Measurements from ENCODE around the gene PARD6B. TPM values are rescaled to one million over a fixed set of nuclear protein-coding genes. Genes with fewer than 3 reads are reported as not detected.

Gene PARD6B
- total and polyA plus RNA-seq, 2 of the 13 experiments (the other 11 are each of a cell fraction or from before 2014, with no cell fraction given) = 6.9 to 22.2 TPM

GRCh38 chr20:50789968-50790650 lies 58.7 kb downstream of the PARD6B start (continued):
- TF ChIP-seq TOPORS (CRISPR knock-in tag; IDR thresholded peaks at IDR 0.05) = no peak
- no peak for TF ChIP-seq ZNF232 (CRISPR knock-in tag; IDR thresholded peaks at IDR 0.05; ENCODE audit: borderline replicate concordance)
- TF ChIP-seq ZNF484 (CRISPR knock-in tag; IDR thresholded peaks at IDR 0.05; ENCODE audit: borderline replicate concordance, low read depth) = no peak
- TF ChIP-seq PRPF4 (IDR thresholded peaks at IDR 0.05; ENCODE audit: low read depth, low read length, poor library complexity, severe bottlenecking) = no peak
- TF ChIP-seq CAMTA2 (CRISPR knock-in tag; IDR thresholded peaks at IDR 0.05; ENCODE audit: borderline replicate concordance) = 0 out of 2 replicates have a peak, but pooled peaks have one; percentile 48
- no peak; the same call in 1 of the 2 replicates for TF ChIP-seq ZNF570 (CRISPR knock-in tag; IDR thresholded peaks at IDR 0.05; ENCODE audit: borderline replicate concordance)
- TF ChIP-seq ADNP (CRISPR knock-in tag; IDR thresholded peaks at IDR 0.05) = no peak
- no peak for TF ChIP-seq HDAC2 (CRISPR knock-in tag; IDR thresholded peaks at IDR 0.05)
- TF ChIP-seq ZNF703 (CRISPR knock-in tag; IDR thresholded peaks at IDR 0.05; ENCODE audit: borderline replicate concordance) = no peak
- TF ChIP-seq ZNF574 (CRISPR knock-in tag; IDR thresholded peaks at IDR 0.05) = no peak
- TF ChIP-seq ZNF788 (CRISPR knock-in tag; IDR thresholded peaks at IDR 0.05; ENCODE audit: borderline replicate concordance) = no peak
- 0 out of 2 replicates have a peak, but pooled peaks have one; percentile 4 for TF ChIP-seq ZNF276 (CRISPR knock-in tag; IDR thresholded peaks at IDR 0.05; ENCODE audit: low read depth)
- TF ChIP-seq SP1 (IDR thresholded peaks at IDR 0.05) = no peak
- 0 out of 2 replicates have a peak, but pooled peaks have one; percentile 12 for TF ChIP-seq SP1 (CRISPR knock-in tag; IDR thresholded peaks at IDR 0.05)
- no peak for TF ChIP-seq SSRP1 (CRISPR knock-in tag; IDR thresholded peaks at IDR 0.05)
- no peak for TF ChIP-seq FOXO1 (CRISPR knock-in tag; IDR thresholded peaks at IDR 0.05)
- no peak for TF ChIP-seq MBNL3 (CRISPR knock-in tag; conservative IDR thresholded peaks at IDR 0.05)
- TF ChIP-seq ZNF235 (CRISPR knock-in tag; IDR thresholded peaks at IDR 0.05; ENCODE audit: borderline replicate concordance) = no peak
- no peak for TF ChIP-seq ARID5B (CRISPR knock-in tag; IDR thresholded peaks at IDR 0.05)
- TF ChIP-seq ZNF362 (CRISPR knock-in tag; IDR thresholded peaks at IDR 0.05; ENCODE audit: borderline replicate concordance) = no peak
- 0 out of 2 replicates have a peak, but pooled peaks have one; percentile 8 for TF ChIP-seq ZNF605 (CRISPR knock-in tag; IDR thresholded peaks at IDR 0.05)

Data from HepG2 (cell line).